Activated effector memory CD4-positive, alpha-beta T cell treated with Interleukin-2 at 50 U/mL for 16 hours (primary cell): ENCODE measurements around the gene PROM1.
A peak's percentile ranks its signal among the peaks of the same experiment; 100 is the strongest.

Source experiments
- DNase-seq: peaks from one replicate; pipeline ENCODE4 v3.0.0-alpha.2; 2020

Gene PROM1

DNA sequence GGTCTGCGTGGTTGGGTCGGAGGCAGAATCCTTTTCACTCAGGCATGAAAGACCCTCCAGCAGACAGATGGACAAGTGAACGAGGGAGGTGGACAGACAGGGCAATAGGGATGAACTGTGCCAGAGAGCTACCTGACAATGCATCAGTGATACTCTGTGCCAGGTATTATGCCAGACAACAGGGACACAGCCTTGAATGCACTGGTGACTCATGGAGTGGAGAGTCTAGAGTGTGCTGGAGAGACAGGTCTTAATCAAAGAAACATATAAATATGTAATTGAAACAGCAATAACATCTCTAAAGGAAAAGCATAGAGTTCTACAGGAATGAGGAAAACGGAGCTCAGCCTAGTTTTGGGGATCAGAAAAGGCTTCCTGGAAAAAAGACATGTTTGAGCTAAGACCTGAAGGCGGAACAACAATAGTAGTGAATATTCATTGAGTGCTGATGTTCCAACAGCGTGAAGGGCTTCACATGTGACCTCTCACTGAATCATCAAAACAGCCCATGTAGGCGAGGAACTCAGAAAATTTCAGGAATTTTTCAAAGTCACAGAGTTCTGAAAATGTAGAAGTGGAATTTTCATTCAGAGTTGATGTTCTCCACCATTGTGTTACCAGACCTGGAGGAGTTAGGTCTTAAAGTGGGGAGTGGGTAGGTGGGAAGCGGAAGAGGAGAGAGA is 100.8 kb downstream of the PROM1 start:
- no peak for DNase-seq

DNA sequence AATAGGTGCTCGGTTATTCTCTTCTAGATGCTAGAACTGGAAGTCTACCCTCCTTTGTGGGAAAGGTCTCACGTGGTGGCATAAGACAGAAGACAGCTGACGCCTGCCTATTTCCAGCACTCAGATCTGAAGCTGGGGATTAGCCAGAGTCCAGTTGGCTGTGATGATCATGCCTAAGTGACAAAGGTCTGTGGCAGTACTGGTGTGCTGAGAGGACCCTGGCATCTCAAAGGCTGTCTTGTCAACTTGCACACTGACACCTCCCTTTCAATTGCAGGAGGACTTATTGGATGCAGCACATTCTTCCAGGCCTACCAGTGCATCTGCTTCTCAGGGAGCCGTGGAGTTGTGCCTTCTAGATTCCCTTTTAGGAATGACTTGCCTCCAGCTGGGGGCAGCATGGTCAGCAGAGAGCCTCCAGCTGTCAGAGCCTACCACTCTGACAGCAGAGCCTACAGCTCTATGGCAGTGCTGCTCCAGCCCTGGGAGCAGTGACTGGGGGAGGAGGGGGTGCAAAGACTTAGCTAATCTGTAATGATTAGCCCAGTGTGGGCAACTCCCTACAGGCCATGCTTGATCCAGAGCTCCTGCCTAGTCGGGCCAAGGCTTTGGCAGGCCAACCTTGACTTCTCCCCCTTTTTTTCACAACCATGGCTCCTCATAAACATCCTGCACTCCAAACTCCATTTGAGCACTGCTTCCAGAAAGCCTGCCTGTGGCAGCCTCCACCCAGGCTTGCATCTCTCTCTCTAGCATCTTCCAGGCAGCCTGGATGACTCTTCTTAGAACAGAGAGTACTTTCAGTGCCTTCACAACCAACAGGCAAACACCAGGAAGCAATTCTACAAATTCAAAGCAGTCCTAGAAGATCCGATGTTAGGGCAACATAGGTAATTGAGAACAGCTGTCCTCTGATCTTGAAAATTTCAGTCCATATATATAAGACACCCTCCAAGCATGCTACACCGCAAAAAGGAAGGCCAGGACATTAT is 107.1 kb downstream of the PROM1 start:
- DNase-seq = no peak

DNA sequence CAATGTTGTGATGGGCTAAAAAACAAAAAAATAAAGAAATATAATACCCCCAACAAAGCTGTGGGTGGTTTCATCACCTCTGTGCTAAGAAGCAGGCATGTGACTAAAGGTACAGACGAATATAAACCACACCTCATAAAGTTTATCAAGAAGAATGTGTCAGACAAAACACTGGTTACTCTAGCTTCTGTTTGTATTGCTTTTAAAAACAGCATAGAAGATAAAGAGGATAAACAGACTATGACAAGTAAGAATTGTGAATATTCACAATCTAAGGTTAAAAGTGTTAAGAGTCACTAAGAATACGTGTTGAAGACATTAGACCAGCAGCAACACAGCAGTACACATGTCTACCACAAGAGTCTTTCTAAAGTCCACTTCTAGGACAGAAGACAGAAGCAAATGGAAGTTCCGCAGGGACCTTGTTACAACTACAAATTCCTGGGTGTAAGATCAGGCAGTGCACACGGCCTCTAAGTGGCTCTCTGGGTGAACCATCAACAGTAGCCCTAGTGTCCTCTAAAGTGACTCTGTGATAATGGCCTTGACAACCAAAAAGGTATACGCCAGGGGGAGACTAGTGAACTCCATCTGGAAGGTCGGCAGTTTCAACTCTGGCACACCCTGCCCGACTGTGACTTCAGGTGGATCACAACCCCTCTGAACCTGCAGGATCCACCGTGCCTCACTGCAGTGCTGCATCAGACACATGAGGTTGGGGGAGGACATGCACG is 112.6 kb downstream of the PROM1 start:
- DNase-seq = no peak

DNA sequence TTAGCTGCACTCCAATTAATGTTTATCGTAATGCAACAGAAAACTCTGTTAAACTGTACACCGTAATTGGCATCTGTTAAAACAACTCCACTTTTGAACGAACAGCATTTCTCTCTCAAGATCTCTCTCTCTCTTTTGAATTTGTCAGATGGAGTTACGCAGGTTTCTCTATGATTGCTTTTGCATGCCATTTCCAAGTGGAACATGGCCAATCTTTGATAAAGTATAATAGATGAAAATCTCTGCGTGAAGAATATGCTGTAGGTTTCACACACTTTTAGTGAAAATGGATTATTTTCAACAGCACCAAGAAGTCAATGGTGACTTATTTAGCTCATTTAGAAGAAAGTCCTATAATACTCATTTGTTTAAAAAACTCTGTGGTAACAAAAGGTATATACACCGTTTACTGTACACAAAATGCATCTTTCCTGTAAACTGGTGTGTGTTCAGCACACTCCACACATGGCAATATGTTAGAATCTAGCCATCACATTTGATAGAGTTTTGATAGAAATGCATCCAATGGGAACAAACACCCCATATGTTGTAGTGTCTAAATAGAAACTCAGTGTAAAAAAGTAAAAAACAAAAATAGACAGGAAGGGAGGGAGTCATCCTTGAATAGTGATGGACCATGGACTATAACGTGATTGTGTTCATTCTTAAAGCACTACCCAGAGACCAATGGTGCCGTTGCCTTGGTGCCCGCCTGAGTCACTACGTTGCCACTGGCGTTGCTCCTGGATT is 115.1 kb downstream of the PROM1 start:
- DNase-seq = no peak

DNA sequence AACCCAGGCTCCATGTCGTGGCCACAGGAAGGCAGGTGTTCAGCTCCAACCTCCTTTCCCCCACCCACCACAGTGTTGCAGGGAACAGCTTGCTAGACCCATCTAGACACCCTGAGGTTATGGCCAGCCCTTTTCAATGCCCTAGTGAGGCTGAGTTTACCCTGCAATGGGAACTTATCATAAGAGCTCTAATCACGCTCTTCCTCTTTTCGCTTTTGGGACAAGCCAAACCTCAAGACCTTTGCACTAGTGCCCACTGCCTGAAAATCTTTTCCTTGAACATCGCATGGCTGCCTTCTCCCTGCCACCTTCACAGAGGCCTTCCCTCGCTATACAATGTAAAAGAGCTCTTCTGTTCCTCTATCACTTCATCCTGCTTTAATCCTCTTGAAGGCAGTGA is 118.5 kb downstream of the PROM1 start:
- DNase-seq = no peak

DNA sequence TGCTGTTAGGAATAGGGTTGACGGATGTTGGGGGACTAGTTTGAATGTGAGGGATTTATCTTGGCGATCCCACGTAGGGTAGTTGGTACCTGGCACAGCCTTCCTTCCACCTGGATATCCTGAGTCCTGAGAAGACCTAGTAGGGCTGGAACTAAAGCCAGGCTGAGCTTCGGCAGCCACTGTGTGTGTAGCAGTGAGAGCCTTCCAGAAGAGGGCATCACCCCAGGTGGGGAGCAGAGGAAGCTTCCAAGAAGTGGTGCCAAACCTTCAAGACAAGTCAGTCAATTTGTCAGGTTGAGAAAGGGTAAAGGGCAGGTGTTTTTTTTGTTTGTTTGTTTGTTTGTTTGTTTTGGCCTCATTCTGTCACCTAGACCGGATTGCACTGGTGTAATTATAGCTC is 119.7 kb downstream of the PROM1 start:
- no peak for DNase-seq

DNA sequence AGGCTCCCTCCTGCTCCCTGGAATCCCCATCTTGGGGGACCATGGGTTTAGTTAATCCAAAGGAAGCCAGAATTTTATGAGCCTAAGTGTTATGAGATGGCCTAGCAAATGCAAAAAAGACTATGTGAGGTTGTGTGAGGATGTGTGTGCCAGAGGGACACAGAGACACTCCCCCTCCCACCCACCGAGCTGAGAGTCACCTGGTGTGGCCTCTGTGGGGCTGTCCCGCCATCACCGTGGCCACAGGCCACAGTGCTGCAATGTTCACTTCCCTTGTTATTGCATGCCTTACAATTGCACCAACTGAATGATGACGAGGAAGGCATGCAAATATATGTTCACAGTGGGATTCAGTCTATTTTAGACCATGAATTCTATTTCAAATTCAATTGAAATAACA is 120.2 kb downstream of the PROM1 start:
- DNase-seq = no peak

DNA sequence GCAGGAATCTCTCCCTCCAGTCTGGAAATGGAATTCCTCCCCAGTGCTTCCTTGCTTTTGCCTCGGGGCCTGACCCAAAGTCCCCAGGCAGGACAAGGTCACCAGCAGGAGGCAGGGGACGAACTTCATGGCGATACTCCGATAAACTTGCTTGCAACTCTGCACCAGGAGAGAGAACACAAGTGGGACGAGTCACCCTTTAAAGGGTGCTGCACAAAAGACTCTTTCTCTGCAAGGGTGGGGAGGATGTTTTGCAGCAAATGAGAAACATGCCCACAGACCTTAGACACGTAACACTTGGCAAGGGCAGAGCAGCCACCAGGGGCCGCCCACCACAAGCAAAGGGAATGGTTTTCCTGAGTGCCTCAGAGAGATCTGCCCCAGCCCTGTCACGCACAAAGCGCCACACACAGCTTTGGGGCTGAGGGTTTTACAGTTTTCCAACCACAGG is 120.8 kb downstream of the PROM1 start, which contains the start of gene FGFBP2:
Gene FGFBP2 (minus strand): TSS at position 175 of the 451 bp plus-strand sequence. CDS start 46 bp downstream, at position 129.
- no peak for DNase-seq

DNA sequence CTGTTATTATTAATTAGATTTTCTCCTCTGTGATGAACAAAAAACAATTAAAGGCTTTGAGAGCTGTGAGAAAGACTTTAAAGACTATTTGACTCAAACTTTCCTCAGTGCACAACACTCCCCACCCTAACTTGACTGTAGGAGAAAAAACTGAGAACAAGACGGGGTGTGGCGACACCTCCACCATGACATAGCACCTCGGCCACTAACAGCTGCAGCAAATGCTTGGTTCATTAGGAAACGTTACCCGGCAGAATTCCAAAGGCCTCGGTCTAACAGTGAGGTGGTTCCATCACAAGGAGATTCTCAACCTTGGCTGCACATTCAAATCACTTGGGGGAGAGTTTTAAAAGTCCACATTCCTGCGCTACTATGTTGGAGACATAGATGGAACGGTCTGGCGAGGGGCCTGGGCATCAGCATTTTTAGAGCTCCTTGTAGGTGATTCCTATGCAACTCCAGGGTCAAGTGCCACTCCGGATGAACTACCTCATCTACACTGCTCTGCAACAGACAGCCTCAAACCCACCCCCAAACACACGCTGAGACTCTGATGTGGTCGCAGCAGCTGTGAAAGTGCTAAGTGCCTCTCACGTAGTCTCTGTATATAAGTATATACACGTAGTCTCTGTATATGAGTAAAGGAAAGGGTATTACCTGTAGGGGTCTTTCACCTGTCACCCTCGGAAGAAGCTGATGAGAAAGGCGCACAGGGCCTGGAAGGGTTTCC is 121.9 kb downstream of the PROM1 start:
- no peak for DNase-seq

DNA sequence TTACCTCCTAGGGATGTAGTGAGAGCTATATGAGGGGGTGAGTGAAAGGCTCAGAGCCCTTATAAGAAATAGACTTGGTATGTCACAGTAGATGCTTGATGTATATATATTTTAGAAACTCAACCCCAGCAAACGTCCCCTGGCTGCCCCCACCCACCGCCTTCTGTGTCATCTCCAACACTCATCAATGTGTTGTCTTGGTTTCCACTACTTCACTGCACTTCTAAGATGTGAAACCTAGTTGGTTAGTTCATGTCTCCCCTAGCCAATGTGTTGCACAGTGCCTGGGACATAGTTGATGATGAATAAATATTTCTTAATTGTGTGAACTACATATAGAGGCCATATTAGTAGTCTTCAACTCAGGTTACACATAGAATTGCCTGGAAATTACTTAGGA is 125.3 kb downstream of the PROM1 start:
- no peak for DNase-seq

DNA sequence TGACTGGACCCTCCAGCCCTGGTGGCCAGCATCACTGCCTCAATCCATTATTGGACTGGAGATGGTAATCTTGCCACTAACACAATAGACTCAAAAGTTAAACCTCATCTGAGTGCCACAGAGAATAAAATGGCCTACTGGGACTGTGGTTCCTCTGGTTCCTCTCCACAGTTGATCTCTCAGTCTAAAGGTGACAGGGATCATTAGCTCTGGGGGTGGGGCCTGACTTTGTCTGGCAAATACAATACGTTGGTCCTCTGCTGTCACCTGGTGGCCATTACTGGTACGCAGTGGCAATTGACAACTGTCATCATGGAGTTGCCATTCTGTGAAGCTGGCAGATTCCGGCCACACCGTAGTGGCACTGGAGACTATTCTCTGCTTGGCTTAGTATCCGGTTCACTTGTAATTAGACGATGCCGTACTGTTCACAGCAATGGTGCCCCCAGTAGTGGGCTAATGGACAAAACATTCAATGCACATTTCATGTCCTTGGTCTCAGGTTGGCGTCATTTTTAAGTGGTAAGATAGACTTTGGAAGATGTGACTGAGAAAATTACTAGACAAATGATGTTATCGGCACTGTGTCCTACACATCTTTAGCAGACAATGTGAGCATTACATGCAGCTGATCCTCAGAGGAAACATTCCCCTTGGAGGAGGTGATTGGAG is 127.5 kb downstream of the PROM1 start:
- peak; percentile 44 for DNase-seq

DNA sequence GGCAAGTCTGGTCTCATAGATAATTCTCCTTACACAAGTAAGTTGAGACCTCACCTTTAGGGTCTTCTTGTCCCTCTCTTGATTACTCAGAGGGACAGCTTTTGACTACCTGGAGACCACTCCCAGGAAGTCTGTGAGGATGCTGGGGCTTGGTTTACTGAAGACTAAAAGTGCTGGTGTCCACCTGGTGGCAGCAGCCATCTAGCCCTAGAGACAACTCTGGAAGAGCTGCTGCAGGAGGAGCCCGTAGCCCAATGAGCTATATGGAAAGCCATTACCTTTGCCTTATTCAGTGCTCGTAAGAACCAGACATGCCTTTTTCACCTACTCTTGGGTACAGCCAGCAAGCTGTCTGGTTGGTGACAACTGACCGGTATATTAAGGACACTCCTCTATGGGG is 128.2 kb downstream of the PROM1 start:
- no peak for DNase-seq

DNA sequence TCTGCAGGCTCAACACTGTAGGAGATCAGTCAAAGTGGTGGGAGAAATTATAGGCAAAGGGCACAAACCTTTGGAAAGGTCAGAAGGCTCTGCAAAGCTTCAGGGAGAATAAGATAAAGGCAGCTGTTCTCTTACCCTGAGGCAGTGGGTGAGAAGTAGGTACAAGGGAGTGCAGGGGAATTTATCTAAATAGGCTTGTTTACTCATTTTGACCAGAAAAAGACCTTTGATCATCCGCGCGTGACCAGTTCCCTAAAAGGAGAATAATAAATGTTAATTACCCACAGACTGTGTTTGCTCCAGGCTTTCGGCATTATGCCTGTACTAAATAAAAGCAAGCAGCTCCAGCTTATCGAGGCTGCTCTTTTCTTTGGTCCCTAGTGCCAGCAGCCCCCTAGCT is 130.2 kb downstream of the PROM1 start:
- no peak for DNase-seq

DNA sequence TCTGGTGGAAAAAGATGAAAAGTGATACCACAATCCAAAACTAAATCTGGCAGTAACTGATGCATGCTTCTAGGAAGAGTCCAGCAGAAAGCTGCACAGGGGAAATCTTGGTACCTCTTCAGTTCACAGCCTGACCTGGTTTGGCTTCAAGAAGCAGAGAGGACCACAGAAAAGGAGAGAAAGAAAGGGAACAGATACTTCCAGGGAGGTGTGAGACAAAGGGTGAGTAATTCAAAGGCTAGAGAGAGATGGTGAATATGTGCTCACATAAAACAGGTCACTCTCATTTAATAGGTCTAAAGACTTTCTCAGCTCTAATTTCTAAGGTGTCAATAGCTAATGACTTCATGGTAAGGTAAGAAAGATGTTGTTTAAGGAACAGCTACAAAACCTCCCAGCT is 132.0 kb downstream of the PROM1 start:
- DNase-seq = no peak

DNA sequence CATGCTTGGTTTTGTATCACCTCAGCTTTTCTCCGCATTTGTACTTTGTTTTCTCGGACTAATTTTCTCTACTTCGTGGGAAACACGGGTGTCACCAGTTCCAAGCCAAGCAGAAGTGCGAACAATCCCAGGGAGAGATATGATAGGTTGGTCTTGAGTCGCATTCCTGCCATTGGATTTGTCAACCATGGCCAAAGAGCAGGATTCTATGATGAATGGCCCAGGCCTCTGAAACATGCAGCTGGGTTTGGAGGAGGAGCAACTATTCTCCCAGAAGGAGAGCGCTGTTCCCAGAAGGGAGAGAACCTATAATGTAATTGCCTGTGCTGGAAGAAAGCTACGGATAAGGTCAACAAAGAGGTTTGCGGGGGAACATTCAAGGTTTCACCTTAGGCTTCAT is 135.0 kb downstream of the PROM1 start:
- DNase-seq = no peak

DNA sequence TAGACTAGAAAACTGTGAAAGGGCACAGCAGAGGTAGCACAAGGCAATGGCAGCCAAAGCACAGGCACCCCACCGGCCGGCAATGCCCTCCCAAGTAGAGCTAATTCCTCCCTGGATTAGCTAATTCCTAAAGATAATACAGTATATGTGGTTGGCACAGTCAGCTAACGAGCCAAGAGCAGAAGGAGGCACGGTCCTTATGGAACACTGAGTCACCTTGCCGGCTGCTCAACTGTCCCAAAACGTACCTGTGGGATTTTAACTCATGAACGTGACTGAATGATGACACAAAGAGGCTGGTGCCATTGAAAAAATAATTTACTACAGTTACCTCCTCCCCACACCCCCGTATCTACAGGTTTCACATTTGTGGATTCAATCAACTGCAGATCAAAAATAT is 136.1 kb downstream of the PROM1 start:
- DNase-seq = no peak

DNA sequence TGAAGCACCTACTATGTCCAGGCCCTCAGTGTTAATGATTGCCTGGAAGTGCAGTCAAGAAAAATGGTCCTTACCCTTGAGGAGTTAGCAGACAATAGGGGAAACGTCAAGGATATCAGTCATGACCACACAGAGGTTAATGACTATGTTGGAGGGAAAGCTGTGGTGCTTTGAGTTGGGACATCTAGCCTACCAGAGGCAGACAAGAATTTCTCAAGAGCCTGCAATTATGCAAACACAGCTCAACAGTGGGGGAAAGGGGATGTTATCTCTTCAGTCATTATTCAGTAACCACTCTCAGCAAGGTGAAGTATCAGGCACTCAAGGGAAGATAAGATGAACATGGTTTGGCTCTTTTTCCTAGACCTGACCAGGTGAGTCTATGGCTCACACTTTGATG is 138.3 kb downstream of the PROM1 start:
- DNase-seq = no peak

DNA sequence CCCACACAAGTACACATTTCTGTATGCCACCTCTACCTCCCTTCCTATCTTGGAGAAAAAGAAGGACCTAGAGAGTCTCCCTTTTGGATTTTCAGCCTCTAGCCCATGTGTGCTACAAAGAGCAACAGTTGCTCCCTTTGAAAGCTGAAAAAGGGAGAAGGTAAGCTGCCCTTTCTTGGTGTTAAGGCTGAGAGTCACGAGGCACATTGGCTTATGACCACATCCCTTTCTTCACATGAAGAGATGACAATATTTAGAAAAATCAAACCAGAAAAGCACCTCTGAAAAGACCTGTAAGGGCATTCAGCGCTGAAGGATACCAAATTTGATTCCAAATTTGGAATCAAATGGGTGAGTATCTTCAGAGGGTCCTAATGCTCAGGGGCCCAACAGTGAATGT is 138.9 kb downstream of the PROM1 start:
- DNase-seq = no peak

DNA sequence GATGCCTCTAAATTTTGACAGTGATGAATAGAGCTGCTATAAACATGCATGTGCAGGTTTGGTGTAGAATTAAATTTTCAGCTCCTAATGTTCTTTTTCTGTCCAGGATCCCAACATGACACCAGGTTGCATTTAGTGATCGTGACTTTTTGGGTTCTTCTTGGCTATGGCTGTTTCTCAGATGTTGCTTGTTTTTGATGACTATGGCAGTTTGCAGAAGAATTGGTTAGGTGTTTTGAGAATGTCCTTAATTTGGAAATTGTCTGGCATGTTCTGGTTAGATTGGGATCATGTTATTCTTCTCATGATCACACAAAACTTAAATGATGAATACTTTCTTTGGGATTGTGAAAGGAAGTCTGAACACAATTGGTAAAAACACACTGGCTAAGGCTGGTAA is 141.5 kb downstream of the PROM1 start:
- DNase-seq = no peak

DNA sequence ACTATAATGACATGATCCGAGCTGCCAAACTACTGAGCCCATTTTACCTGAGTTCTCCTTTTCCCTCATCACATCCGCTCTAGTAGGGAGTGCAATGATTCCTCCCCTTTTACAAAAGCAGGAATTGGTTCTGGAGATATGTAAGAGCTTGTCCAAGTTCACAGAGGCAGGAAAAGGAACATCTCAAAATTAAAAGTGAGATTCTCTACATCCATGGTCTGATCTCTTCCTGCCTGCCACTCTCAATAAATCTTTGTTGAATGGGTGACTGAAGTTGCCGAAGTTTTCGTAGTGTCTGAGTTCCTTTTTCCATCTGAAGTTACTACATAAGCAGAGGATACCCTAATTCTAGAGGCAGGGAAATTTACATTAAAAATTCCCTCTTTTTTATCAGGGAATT is 145.2 kb downstream of the PROM1 start, which contains the start of gene FGFBP1:
Gene FGFBP1 (minus strand): TSS at position 101 of the 400 bp plus-strand sequence. CDS start 2,108 bp downstream, outside the sequence.
- no peak for DNase-seq

DNA sequence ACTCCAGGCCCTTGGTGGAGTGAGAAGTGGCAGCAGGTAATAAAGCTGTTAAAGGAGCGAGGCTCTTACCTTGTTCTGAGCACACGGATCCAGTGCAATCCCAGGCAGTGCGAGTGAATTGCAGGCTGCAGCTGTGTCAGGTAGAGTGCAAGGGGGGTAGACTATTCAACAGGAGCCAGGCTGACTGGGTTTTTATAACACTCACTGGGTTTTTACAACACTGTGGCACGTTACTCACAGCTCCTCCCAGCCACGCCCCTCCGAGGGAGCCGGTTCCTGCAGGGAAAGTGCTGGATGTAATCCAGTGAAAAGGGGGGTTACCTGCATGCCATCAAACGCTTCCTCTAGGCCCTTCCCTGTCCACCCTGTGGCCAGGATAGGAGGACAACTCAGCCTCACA is 145.6 kb downstream of the PROM1 start:
- no peak for DNase-seq
